Neural progenitor cell (in vitro differentiated cells): ENCODE data around the gene HEPACAM2.

Source experiments
- EZH2 ChIP-seq: fragments of 200-600 bp; sonication (generic); IDR thresholded peaks from 2 replicates; pipeline ENCODE4 v1.6.1; 2017; ENCODE audit warnings: antibody characterized with exemption, mild to moderate bottlenecking, moderate library complexity
- TF ChIP-seq, protein P1 (sequence below): fragments of 200-600 bp; sonication (generic); IDR thresholded peaks from 2 replicates; pipeline ENCODE4 v1.5.1; 2017; ENCODE audit warnings: antibody characterized with exemption, mild to moderate bottlenecking

DNA sequence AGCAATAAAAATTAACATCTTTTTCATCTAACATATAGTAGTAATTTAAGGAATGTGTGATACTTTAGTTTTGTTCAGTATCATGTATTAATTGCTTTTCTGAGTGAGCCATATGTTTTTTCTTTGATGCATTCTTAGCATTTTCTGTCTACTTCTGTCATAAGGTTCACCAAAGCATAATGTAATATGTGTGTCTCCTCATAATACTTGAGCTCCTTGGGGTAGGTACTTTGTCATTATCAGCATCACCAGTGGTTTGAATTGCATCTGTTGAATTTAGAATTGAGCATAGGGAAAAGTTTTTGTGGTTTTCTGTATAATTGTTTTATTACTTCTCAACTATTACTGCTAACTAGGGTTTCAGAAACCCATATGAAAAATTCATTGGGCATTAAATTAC is 32.4 kb upstream of the HEPACAM2 start:
- TF ChIP-seq, protein P1, sequence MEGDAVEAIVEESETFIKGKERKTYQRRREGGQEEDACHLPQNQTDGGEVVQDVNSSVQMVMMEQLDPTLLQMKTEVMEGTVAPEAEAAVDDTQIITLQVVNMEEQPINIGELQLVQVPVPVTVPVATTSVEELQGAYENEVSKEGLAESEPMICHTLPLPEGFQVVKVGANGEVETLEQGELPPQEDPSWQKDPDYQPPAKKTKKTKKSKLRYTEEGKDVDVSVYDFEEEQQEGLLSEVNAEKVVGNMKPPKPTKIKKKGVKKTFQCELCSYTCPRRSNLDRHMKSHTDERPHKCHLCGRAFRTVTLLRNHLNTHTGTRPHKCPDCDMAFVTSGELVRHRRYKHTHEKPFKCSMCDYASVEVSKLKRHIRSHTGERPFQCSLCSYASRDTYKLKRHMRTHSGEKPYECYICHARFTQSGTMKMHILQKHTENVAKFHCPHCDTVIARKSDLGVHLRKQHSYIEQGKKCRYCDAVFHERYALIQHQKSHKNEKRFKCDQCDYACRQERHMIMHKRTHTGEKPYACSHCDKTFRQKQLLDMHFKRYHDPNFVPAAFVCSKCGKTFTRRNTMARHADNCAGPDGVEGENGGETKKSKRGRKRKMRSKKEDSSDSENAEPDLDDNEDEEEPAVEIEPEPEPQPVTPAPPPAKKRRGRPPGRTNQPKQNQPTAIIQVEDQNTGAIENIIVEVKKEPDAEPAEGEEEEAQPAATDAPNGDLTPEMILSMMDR: no peak
- no peak for TF ChIP-seq EZH2
